Colon (tissue), 2 donors: ENCODE data around the gene SLC13A1.
"Not testable (repeated sequence)": the region's sequence is repeated elsewhere in the genome, so short reads cannot be mapped to it uniquely, and the experiment has no call there.

Experiments used
- FAIRE-seq: peaks from 2 replicates; lab custom pipeline; 2012; peaks lifted over from hg19 to GRCh38; lab: Jason Lieb, UNC
- donor health status: control.
- donor health status: control.

Gene SLC13A1

DNA sequence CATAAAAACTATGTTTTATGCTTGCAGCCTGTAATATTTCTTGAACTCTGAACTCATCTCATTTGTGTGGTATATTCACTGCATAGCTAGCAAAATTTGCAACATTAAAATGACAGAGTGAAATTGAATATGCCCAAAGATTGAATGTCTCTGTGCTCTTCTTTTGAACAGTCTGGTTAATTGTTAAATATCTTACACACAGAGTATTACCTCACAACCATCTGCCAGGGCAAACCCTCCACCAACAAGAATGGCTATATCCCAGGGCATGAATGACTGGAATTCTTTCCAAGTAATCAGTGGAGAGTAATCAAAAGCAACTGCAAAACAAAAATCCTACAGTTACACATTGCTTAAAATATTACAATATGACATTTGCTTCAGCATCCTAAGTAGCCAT lies 76.9 kb downstream of the SLC13A1 start:
- FAIRE-seq, result no peak

DNA sequence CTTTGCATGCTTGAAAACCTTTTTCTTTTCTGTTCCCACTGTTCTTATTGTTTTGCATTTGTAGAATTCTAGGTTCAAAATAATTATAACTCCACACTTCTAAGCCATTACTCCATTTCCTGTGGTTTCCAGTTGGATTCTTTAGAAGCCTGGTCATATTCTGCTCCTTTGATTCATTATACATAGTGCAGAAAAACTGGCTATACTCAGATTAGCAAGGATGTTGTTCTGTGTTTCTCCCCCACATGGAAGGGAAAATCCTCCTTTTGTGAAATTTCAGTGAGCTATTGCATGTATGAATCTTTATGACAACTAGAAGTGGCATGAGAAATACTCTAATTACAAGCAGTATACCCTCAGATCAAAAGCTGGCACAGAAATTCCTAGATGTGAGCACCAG lies 79.5 kb downstream of the SLC13A1 start:
- FAIRE-seq, result no peak

DNA sequence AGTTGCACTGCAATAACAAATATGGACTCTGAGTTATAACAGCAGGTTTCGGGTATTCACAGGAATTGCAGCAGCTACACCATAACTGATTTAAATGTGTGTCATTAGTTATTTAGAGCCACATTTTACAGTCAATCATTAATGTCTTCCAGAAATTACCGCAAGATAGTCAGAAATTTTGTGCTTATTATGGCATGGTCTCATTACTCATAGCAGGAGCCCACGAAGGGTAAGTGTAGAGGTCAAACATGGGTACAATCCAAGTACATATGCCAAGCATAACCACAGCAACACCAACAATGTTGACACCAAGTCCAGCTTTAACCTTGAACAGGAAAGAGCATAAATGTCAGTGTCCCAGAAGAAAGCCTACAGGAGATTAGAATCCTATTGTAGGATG lies 84.4 kb downstream of the SLC13A1 start:
- FAIRE-seq, result no peak

DNA sequence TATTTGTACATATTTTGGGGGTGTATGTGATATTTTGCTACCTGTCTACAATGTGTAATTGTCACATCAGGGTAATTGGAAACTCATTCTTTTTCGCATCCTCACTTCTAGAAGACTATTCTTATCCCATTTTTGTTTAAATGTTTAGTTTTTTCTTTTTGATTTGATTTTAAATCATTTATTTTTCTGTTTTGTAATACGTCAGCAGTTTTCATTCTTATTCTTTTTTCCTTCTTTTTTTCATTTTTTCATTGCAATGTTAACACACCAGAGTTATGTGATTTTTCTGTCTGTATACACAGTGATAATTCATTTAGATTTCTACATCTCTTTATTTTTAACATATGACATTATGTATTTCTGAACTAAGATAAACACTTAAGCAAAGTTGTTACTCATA lies 85.5 kb downstream of the SLC13A1 start:
- FAIRE-seq, result no peak

DNA sequence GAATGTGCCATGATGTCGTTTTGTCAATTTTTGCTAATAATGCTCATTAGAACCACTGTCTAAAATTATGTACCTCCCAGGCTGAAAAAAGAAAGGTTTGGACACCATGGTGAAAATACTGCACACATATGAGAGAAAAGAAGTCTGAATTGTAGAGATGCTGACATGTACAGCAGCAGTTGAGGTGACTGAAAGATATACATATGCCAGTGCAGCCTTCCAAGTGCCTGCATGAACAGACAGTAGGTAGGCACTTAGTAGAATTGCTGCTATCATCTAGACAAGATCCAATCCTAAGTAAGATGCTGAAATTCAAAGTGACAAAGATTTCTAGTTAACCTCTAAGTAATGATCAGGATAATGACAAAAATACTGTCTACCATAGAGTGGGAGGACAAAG lies 86.9 kb downstream of the SLC13A1 start:
- no peak for FAIRE-seq

DNA sequence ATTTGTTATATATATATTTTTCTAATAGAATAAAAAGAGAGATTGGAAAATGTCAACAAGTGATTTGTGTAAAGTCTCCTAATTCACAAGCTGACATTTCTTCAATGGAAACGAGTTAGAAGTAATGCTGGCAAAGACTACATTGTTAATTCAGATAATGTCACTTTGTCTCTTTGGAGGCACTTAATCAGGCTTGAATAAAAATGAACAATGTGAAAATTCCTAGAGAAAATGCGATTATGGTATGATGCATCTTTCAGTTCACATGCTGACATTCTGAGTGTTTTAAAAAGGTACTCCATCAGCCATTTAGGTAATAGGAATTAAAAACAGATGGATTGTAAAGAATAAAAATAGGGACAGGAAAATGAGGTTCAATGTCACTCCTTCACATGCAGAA lies 100.1 kb downstream of the SLC13A1 start:
- FAIRE-seq, result no peak

DNA sequence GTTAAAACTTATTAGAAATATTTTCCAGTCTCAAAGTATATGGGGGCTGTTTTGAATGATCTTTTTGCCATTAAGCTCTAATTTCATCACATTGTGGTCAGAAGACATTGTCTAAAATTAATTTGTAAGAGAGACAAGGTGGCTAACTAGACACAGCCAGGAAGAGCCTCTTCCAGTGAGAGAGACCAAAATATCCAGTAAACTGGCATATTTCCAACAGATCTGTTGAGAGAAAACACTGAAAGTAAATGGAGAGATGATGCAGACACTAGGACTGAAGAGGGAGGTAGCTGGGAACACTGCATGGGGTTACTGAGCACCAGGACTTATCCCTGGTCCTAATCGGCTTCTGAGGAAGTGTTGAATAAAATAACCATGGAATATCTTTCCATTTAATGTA lies 102.8 kb downstream of the SLC13A1 start:
- FAIRE-seq, result no peak

DNA sequence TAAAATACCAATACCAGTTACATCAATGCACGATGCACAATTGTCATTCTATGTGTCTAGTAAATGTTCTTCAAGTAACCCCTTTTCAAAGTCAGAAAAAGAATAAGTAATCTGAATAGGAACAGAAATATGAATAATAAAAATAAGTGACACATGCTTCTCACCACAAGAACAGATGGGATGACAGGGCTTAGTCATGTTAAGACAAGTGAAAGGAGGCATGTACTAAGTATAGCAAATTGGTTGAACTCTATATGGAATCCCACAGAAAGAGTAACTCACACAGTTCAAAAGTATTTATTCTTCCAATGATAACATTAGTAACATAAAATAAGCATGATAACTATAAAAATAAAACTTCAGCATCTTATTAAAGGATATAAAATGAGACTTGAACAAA lies 103.3 kb downstream of the SLC13A1 start:
- FAIRE-seq, result no peak

DNA sequence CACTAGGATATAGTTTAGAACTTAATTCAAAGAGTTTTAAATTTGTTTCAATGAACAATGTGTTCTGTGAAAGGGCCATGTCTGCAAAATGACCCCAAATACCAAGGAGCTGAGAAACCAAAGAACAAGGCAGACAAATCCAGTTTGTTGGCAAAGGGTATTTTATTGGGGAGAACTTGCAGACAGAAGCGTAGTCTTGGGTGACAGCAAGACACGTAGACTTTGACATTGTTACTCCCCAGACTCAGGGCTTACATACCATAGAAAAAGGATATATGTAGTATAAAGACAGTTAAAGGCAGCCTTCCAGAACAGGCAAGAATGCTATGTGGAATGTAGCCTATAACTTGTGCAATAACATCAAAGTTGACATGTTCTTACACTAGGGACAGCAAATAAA lies 109.3 kb downstream of the SLC13A1 start:
- no peak for FAIRE-seq

DNA sequence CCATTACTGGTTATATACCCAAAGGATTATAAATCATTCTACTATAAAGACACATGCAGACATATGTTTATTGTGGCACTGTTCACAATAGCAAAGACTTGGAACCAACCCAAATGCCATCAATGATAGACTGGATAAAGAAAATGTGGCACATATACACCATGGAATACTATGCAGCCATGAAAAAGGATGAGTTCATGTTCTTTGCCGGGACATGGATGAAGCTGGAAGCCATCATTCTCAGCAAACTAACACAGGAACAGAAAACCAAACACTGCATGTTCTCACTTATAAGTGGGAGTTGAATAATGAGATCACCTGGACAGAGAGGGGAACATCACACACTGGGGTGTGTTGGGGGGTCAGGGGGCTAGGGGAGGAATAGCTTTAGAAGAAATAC lies 112.9 kb downstream of the SLC13A1 start:
- not testable (repeated sequence) for FAIRE-seq

DNA sequence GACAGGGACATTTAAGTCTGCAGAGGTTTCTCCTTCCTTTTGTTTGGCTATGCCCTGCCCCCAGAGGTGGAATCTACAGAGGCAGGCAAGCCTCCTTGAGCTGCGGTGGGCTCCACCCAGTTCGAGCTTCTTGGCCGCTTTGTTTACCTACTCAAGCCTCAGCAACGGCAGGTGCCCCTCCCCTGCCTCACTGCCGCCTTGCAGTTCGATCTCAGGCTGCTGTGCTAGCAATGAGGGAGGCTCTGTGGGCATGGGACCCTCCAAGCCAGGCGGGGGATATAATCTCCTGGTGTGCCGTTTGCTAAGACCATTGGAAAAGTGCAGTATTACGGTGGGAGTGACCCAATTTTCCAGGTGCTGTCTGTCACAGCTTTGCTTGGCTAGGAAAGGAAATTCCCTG lies 114.9 kb downstream of the SLC13A1 start:
- not testable (repeated sequence) for FAIRE-seq

DNA sequence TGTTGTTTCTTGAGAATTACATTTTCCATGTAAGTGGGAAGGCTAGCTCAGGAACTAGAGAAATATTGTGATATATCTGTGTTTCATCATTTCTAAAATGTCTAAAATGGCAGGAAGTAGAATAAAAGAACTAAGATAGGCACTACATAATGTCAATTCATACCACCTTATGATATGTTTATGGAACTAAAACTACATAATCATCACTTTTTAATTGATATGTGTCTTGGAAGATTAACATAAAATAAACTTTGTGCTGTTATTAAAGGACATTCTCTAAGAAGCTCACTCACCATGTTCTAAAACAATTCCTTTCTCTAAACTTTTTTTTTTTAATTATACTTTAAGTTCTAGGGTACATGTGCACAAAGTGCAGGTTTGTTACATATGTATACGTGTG lies 120.7 kb downstream of the SLC13A1 start:
- no peak for FAIRE-seq

DNA sequence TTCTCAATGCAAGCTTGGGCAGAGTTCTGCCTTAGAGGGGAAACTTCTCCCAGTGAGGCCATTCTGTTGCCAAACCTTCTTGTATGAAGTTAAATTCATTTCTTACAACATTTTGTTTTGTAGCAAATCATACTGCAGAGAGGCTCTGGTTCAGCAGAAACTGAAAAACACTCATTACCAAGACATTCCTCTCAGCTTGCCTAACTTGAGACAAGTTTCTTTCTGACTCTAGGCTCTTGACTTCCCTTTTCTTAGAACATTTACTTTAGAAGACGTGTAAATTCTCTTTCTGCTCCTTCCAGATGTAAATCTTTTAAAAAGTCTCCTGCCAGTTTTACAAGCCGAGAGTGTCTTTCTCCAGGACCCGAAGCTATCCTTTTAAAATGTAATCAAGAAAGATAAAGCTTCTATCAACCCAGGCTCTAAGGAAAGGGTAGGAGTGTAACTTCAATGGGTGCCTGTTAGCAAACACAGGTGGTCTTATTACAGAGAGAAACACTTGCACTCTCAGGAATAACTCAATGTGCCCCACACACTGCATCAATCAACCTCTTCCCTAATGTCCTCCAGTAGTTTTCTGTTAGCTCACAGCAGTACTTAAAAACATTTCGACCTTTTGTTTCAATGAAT lies 123.8 kb downstream of the SLC13A1 start:
- no peak for FAIRE-seq

DNA sequence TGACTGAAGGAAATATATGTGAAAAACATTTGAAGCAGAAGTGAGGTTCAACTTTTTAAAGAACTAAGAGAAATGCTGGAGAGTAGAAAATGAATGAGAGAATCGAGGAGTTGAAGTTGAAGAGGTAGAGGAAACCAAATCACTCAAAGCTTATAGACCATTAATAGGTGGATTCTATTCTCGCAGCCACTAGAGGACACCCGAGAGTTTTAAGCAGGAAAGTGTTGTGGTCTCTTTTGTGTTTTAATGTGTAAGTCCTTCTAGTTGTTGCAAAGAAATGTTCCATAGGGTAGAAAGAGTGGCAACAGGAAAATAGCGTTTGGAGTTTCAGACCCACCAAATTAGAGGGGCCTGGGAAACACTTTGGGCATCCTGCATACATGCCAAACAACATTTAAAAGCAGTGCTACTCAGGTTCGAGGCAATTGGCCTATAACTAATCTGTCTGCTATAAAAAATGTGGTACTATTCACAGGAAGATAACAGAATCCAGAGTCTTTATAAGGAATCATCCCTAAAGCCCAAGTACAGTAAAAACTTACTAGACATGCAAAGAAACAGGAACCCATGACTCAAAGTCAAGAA lies 129.0 kb downstream of the SLC13A1 start:
- no peak for FAIRE-seq

DNA sequence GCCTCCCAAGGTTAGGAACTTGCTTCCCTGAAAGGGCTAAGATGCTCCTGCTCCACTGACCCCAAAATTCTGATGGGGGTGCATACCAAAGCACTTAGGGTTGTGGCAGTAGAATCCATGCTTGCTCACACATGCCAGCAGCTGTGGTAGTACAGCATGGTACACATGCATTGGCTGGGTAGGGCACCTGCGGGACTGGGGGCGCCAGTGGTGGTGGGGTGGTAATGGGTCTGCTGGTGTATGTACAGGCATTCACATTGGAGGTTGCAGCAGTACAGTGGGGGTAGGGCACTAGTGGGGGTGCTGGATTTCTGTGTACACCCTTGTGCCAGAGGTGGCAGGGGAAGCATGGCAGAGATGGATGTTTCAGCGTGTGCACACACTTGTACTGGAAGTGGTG lies 132.0 kb downstream of the SLC13A1 start:
- FAIRE-seq, result no peak
